Transverse colon (tissue), 4 donors: Measurements from ENCODE around the gene FBXO34. TPM values are rescaled to one million over a fixed set of nuclear protein-coding genes. Genes with fewer than 3 reads are reported as not detected.

ENCODE experiments used
- DNase-seq: peaks from one replicate; pipeline ENCODE4 v3.0.0-alpha.2; 2019
- H3K27ac ChIP-seq, 4 donors: fragments of 200-600 bp; sonication (generic); 2 replicates each; pipeline ENCODE4 v1.5.1; 2016 to 2018; ENCODE audit warnings: inconsistent platforms in 4 of 4
- H3K27me3 ChIP-seq: fragments of 200-600 bp; sonication (generic); 2 replicates; pipeline ENCODE4 v1.5.1; 2017; ENCODE audit warnings: inconsistent platforms
- H3K36me3 ChIP-seq, 4 donors: fragments of 200-600 bp; sonication (generic); 2 replicates each; pipeline ENCODE4 v1.5.1; 2017 to 2019; ENCODE audit warnings: inconsistent platforms in 4 of 4
- H3K4me1 ChIP-seq, 4 donors: fragments of 200-600 bp; sonication (generic); 2 replicates each; pipeline ENCODE4 v1.5.1; 2017 to 2020; ENCODE audit warnings: inconsistent platforms in 4 of 4
- H3K4me3 ChIP-seq, 4 donors: fragments of 200-600 bp; sonication (generic); 1 replicate in 1 of 4; 2 replicates in 3 of 4; pipeline versions ENCODE4 v1.5.1 to v1.6.1; 2017 to 2019; ENCODE audit warnings: inconsistent platforms in 4 of 4
- H3K9me3 ChIP-seq, 2 donors: fragments of 200-600 bp; sonication (generic); 2 replicates each; pipeline ENCODE4 v1.5.1; 2017 to 2019; ENCODE audit warnings: inconsistent platforms in 2 of 2
- CTCF ChIP-seq, 5 experiments: fragments of 200-600 bp in 3 of 5; fragments of 450-650 bp in 2 of 5; sonication (generic) in 3 of 5; IDR thresholded peaks; 1 replicate in 2 of 5; 2 replicates in 3 of 5; pipeline ENCODE4 v1.5.1; 2016 to 2017; ENCODE audit warnings: antibody characterized with exemption in 5 of 5, inconsistent platforms in 3 of 5, mild to moderate bottlenecking in 2 of 5, moderate library complexity in 1 of 5
- EP300 ChIP-seq: sonication (generic); formaldehyde crosslinking; IDR thresholded peaks from one replicate; pipeline ENCODE4 v1.6.1; 2017; ENCODE audit warnings: antibody characterized with exemption, low read depth
- POLR2A ChIP-seq: fragments of 450-650 bp; IDR thresholded peaks from one replicate; pipeline ENCODE4 v1.6.1; 2016; ENCODE audit warnings: antibody characterized with exemption, mild to moderate bottlenecking, moderate library complexity
- POLR2AphosphoS5 ChIP-seq, 3 donors: sonication (generic); formaldehyde crosslinking; IDR thresholded peaks; one replicate each; pipeline ENCODE4 v1.6.1; 2016; ENCODE audit warnings: antibody characterized with exemption in 3 of 3
- WGBS, 2 donors: methylation state at CpG; one replicate each; pipeline ENCODE4 v1.1.5; 2018; ENCODE audit warnings: low coverage in 1 of 2; 5-methylcytosine and 5-hydroxymethylcytosine counted together
- in situ Hi-C, 4 donors: fragments of 200-750 bp; cut with MboI; loops; one replicate each; pipeline versions ENCODE4 v1.15.0 to v1.15.1; 2017; ENCODE audit warnings: low sequenced_read_pairs in 3 of 4, low pct_ligation_motif_present in 1 of 4, low pct_unique_long_range_greater_than_20kb in 1 of 4
- intact Hi-C: fragments of 100-400 bp; cut with DNase I; formaldehyde crosslinking; loops from one replicate; pipeline ENCODE4 v1.15.1; 2023; ENCODE audit warnings: low total_unique reads
- total RNA-seq, 4 donors: library from RNA; depleted of rRNA; stranded (reverse); fragments of >200 nt; gene quantifications; one replicate each; pipeline ENCODE4 v1.1.0, GENCODE V29; 2016

FBXO34 gene
- total RNA-seq, 4 donors from 2014 or later = 34.2 to 129 (median 99.4) TPM

- Histone ChIP-seq H3K27me3 (no peaks in the 10 kb centered on the region), H3K36me3 (peaks cover 0 to 8% (median 0%) of the 10 kb centered on the region in 4 donors), H3K9me3 (no peaks in the 10 kb centered on the region), H3K4me3 (no peak overlapping the region), H3K4me1 (peaks cover 13 to 81% (median 51%) of the 10 kb centered on the region in 4 donors), H3K27ac (peak overlapping the region in 1 of 4 donors; percentile 5)
- WGBS, 2 donors = 70 to 77% methylated on average over 1 of the region's 1 CpG
- TF ChIP-seq EP300 (no peak), CTCF (IDR thresholded peaks at IDR 0.05) (no peak), POLR2A (no peak), POLR2AphosphoS5 (IDR thresholded peaks at IDR 0.05) (peak in 1 of 3 donors; percentile 16)
- intact Hi-C loops = no loop called here
- in situ Hi-C loops = no loop called here
- DNase-seq = no peak
Observed at GRCh38 chr14:55301437-55302121, 30.4 kb downstream of the FBXO34 start.

GRCh38 chr14:55302367-55303124 lies 31.3 kb downstream of the FBXO34 start:
- no peak overlapping the region for H3K27ac ChIP-seq
- H3K36me3 ChIP-seq = peaks cover 0 to 8% (median 0%) of the 10 kb centered on the region in 4 donors
- H3K27me3 ChIP-seq = no peaks in the 10 kb centered on the region
- H3K4me1 ChIP-seq = peaks cover 8 to 77% (median 48%) of the 10 kb centered on the region in 4 donors
- DNase-seq = no peak
- TF ChIP-seq POLR2AphosphoS5 (IDR thresholded peaks at IDR 0.05) (no peak), CTCF (IDR thresholded peaks at IDR 0.05) (no peak), EP300 (no peak), POLR2A (no peak)
- no peaks in the 10 kb centered on the region for H3K9me3 ChIP-seq
- 72 to 80% methylated on average over 5 of the region's 5 CpGs for WGBS, 2 donors
- intact Hi-C loops = no loop called here
- no peak overlapping the region for H3K4me3 ChIP-seq
- in situ Hi-C loops = no loop called here

GRCh38 chr14:55303125-55303499 lies 31.9 kb downstream of the FBXO34 start:
- Histone ChIP-seq H3K36me3 (peaks cover 0 to 8% (median 0%) of the 10 kb centered on the region in 4 donors), H3K9me3 (no peaks in the 10 kb centered on the region), H3K4me3 (no peak overlapping the region), H3K27me3 (no peaks in the 10 kb centered on the region), H3K4me1 (peaks cover 8 to 77% (median 43%) of the 10 kb centered on the region in 4 donors), H3K27ac (no peak overlapping the region)
- intact Hi-C loops (no loop called here), in situ Hi-C loops (no loop called here)
- no peak for DNase-seq
- TF ChIP-seq POLR2AphosphoS5 (IDR thresholded peaks at IDR 0.05) (no peak), CTCF (IDR thresholded peaks at IDR 0.05) (no peak), POLR2A (no peak), EP300 (no peak)

GRCh38 chr14:55303691-55304145 lies 32.5 kb downstream of the FBXO34 start:
- Histone ChIP-seq H3K4me3 (no peak overlapping the region), H3K27ac (no peak overlapping the region), H3K4me1 (peaks cover 8 to 78% (median 41%) of the 10 kb centered on the region in 4 donors), H3K36me3 (peaks cover 0 to 4% (median 0%) of the 10 kb centered on the region in 4 donors), H3K9me3 (no peaks in the 10 kb centered on the region), H3K27me3 (no peaks in the 10 kb centered on the region)
- WGBS, 2 donors = 52 to 61% methylated on average over 2 of the region's 2 CpGs
- TF ChIP-seq EP300 = no peak
- no peak for TF ChIP-seq POLR2AphosphoS5 (IDR thresholded peaks at IDR 0.05)
- no peak for TF ChIP-seq POLR2A
- no peak for TF ChIP-seq CTCF (IDR thresholded peaks at IDR 0.05)
- no peak for DNase-seq
- intact Hi-C loops = no loop called here
- in situ Hi-C loops = no loop called here
